Liver (tissue), 3 donors: ENCODE measurements around the gene FBXW5.

ENCODE experiments used
- CTCF ChIP-seq: fragments of 150-350 bp; IDR thresholded peaks from 2 replicates; pipeline ENCODE4 v1.5.1; 2017; ENCODE audit warnings: improper control_type of control experiment, low read depth, low read length; ENCODE audit not compliant: missing input control
- FOXA1 ChIP-seq: IDR thresholded peaks from 2 replicates; pipeline ENCODE4 v1.6.1; 2016; ENCODE audit warnings: antibody characterized with exemption
- GABPA ChIP-seq, 2 donors: IDR thresholded peaks in 1 of 2; conservative IDR thresholded peaks in 1 of 2; 2 replicates each; pipeline ENCODE4 v1.6.1; 2016; ENCODE audit warnings: antibody characterized with exemption in 2 of 2, mild to moderate bottlenecking in 1 of 2, moderate library complexity in 1 of 2
- JUND ChIP-seq, 2 donors: IDR thresholded peaks; 2 replicates each; pipeline ENCODE4 v1.6.1; 2016; ENCODE audit warnings: antibody characterized with exemption in 2 of 2
- MAX ChIP-seq: IDR thresholded peaks from 2 replicates; pipeline ENCODE4 v1.6.1; 2016; ENCODE audit warnings: antibody characterized with exemption
- ZBTB33 ChIP-seq: IDR thresholded peaks from 2 replicates; pipeline ENCODE4 v1.6.1; 2016; ENCODE audit warnings: antibody characterized with exemption
- donor health status: healthy.
- donor health status: healthy.

DNA sequence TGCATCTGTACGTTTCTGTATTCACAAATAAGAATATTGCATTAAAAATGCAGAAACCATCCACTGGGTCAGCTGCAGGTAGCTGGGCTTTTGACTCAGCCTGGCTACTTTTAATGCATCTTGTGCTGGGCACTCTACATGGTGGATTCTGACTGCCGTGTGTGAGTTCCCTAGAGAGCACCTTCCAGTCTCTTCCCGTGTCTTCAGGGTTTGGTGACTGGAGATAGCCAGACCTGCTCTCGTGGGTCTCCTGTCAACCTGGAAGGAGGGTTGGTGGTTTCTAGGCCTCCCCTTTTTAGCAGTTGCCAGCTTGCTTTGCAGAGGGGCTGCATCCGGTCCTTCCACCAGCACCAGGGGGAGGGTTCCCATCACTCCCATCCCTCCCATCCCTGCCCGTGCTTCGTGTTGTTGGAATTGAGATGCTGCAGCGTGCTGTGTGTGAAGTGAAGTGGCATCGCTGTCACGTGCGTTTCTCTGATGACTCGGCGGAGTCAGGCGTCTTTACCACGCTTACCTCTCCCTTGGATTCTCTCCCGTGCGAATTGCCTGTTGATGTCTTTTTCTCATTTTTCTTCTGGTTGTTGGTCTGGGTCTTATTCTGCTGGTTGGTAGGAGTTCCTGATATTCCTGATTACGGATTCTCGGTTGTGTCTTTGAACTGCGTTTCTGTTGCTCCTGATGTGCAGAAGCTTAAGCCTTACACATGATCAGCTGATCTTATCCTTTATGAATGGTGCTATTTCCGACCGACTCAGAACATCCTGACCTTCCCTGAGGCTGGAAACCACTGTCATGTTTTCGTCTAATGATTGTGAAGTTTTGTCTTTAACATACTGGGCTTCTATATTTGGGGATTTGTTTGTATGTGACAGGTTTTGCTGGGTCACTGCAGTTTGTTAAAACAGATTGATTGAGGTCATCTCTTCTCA, 16.9 kb downstream of the FBXW5 start:
- TF ChIP-seq CTCF (no peak), GABPA (IDR thresholded peaks at IDR 0.05 in 1 of 2, conservative IDR thresholded peaks at IDR 0.05 in 1 of 2) (no peak), FOXA1 (no peak), ZBTB33 (no peak), MAX (no peak), JUND (IDR thresholded peaks at IDR 0.05) (no peak)
